Placental pericyte (primary cell): ENCODE measurements around the gene COA4. TPM values are rescaled to one million over a fixed set of nuclear protein-coding genes. Genes with fewer than 3 reads are reported as not detected.

ENCODE experiments used
- total RNA-seq: library from RNA; depleted of rRNA; stranded (reverse); fragments of >200 nt; gene quantifications from 2 replicates; pipeline ENCODE4 v1.2.3, GENCODE V29; 2012

COA4 gene
- total RNA-seq: 66.5 and 91.9 TPM in 2 replicates

DNA sequence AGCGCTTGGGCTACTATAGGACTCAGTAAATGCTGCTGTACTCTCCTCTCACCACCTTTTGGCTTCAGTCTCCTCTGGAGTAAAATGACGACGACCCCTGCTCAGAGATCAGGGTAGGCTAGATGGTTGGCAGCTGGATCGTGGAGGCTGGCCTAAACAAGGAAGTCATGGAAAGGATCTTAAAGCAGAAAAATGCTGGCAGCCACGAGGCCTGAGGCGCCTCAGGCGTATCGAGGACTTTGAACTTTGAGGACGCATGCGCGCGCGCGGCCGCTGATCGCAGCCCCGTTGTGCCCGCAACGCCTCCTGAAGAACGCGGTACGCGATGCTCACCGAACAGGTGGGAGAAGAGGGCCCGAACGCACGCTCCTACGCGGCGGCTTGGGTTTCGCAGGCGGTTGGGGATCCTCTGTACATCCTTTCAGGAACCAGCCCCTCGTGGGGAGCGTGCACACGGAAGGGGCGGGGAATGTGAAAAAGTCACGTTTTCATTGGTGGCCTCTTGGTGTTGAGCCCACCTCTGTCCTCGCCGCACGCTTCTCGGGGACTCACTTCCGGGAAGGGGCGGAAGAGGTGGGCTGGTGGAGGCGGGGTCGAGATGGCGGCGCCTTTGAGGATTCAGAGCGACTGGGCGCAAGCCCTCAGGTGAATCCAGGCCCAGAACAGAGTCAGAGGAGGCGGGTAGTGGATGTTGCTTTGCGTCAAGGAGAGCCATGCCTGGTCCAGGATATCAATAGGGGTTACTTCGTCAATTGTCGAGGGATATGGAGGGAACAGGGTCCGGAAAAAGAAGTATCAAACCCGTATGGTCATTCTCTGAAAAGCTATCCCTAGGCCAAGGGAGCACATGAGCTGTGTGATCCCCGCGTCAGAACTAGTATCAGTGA, at the start of gene COA4, which contains the start of gene PAAF1:
Gene COA4, minus strand, starts transcription at position 423 of the 887 bp plus-strand sequence. CDS start 3,468 bp downstream, outside the sequence.
Gene PAAF1, plus strand, starts transcription at position 576 of the 887 bp plus-strand sequence. Its CDS starts 23 bp downstream, at position 599.

Other genes with a start within 250 kb of the COA4 start
- not detected in 2 replicates for gene PLEKHB1, start 230.3 kb downstream of the COA4 start, total RNA-seq
- gene RAB6A, start 115.8 kb downstream of the COA4 start, total RNA-seq: 172 and 187 TPM in 2 replicates
- 18.9 and 23.6 TPM in 2 replicates for gene MRPL48, start 89.0 kb downstream of the COA4 start, total RNA-seq
- gene PAAF1, start 153 bp upstream of the COA4 start, total RNA-seq: 6.8 and 10.2 TPM in 2 replicates
- under 0.01 TPM in 1 of 2 replicates, not detected in the other for gene DNAJB13, start 74.2 kb upstream of the COA4 start, total RNA-seq
- 3.9 and 4.9 TPM in 2 replicates for gene UCP2, start 106.0 kb upstream of the COA4 start, total RNA-seq
- gene UCP3, start 132.2 kb upstream of the COA4 start, total RNA-seq: 0.44 and 0.72 TPM in 2 replicates